ENCODE data around the gene ZNF827. TPM values are rescaled to one million over a fixed set of nuclear protein-coding genes. Genes with fewer than 3 reads are reported as not detected.

Gene ZNF827
- total and polyA plus RNA-seq, 9 of the 15 experiments (the other 6 are each of a cell fraction or from before 2014, with no cell fraction given): 0.07 to 0.40 TPM; not detected in 7

- FAIRE-seq: no peak
- Histone ChIP-seq H4K20me1 (replicated peaks; ENCODE audit: control insufficient read depth, insufficient read depth, low read length) (no peaks in the 10 kb centered on the region), H3K4me1 (replicated peaks in 1 of 2; ENCODE audit: control insufficient read depth in 2 of 2, insufficient read depth in 2 of 2, low read length in 2 of 2) (no peaks in the 10 kb centered on the region), H2AFZ (ENCODE audit: low read depth, low read length) (no peak overlapping the region), H3K9ac (ENCODE audit: insufficient read depth in 1 of 2, low read depth in 2 of 2, low read length in 2 of 2) (no peak overlapping the region), H3K9me1 (ENCODE audit: control insufficient read depth, insufficient read depth, low read length) (no peaks in the 10 kb centered on the region), H3K9me3 (replicated peaks; ENCODE audit: control insufficient read depth, insufficient read depth, low read depth, low read length) (no peaks in the 10 kb centered on the region), H3K27me3 (ENCODE audit: control insufficient read depth in 2 of 2, insufficient read depth in 2 of 2, low read length in 2 of 2) (peaks cover 0 to 14% of the 10 kb centered on the region in 2 experiments; a peak in 2 of 5 replicates), H3K79me2 (ENCODE audit: control insufficient read depth, insufficient read depth, low read length) (no peaks in the 10 kb centered on the region), H3K27ac (ENCODE audit: extremely low read depth, low read depth, low read length) (no peak overlapping the region), H3K4me3 (no peak overlapping the region), H3K4me2 (ENCODE audit: insufficient read depth, low read length) (no peak overlapping the region), H3K36me3 (ENCODE audit: control insufficient read depth, insufficient read depth, low read length) (no peaks in the 10 kb centered on the region)
- no TSS peak for BruUV-seq (replicated peaks)
- POLR2A ChIA-PET: no interaction called here
- no peak for DNase-seq (ENCODE audit: extremely low read depth in 1 of 4, low spot score in 3 of 4)
- CTCF ChIA-PET (ENCODE audit: low intra/inter-chr PET ratio): no interaction called here
- in situ Hi-C loops (cut with MboI) (no loop called here), intact Hi-C loops (cut with micrococcal nuclease) (no loop called here)
- no peak for ATAC-seq
- TF ChIP-seq BRF1 (IDR thresholded peaks at IDR 0.05; ENCODE audit: borderline replicate concordance, extremely low read depth, insufficient read length) (no peak), POLR3A (IDR thresholded peaks at IDR 0.05; ENCODE audit: borderline replicate concordance, extremely low read depth, insufficient read depth, insufficient read length) (no peak), FUS (optimal IDR thresholded peaks at IDR 0.05; ENCODE audit: low read depth, low read length) (no peak), CREB5 (CRISPR knock-in tag; IDR thresholded peaks at IDR 0.05) (no peak), ZNF75A (CRISPR knock-in tag; IDR thresholded peaks at IDR 0.05) (no peak), ZNF12 (CRISPR knock-in tag; IDR thresholded peaks at IDR 0.05) (no peak), GTF3C2 (IDR thresholded peaks at IDR 0.05; ENCODE audit: borderline replicate concordance, extremely low read depth, insufficient read length) (no peak), MEF2D (tag; conservative IDR thresholded peaks at IDR 0.05; ENCODE audit: low read depth) (no peak), LARP7 (IDR thresholded peaks at IDR 0.05) (no peak), ZNF785 (CRISPR knock-in tag; IDR thresholded peaks at IDR 0.05) (no peak), RFX1 (IDR thresholded peaks at IDR 0.05) (no peak), ZNF668 (CRISPR knock-in tag; IDR thresholded peaks at IDR 0.05) (no peak), HNRNPUL1 (IDR thresholded peaks at IDR 0.05; ENCODE audit: low read length) (no peak), ZNF23 (CRISPR knock-in tag; IDR thresholded peaks at IDR 0.05) (no peak), TAF7 (tag; IDR thresholded peaks at IDR 0.05) (no peak), ILF3 (IDR thresholded peaks at IDR 0.05; ENCODE audit: borderline replicate concordance) (no peak)
- WGBS (ENCODE audit: insufficient coverage, low coverage, missing lambda C conversion rate): 1% methylated on average over 6 of the region's 7 CpGs
Observed at GRCh38 chr4:145878501-145879435, 59.9 kb downstream of the ZNF827 start.

All from K562 (cell line).